Activated naive CD4-positive, alpha-beta T cell treated with anti-CD3 and anti-CD28 coated beads for 36 hours (primary cell): ENCODE data around the gene CCDC146. TPM values are rescaled to one million over a fixed set of nuclear protein-coding genes. Genes with fewer than 3 reads are reported as not detected.
"Not testable (repeated sequence)": the region's sequence is repeated elsewhere in the genome, so short reads cannot be mapped to it uniquely, and the experiment has no call there.

Experiments
- CTCF ChIA-PET: fragments of 350-600 bp; sonication (Branson Sonifier 250); formaldehyde crosslinking; loops from one replicate; lab custom pipeline; 2021; ENCODE audit warnings: antibody characterized with exemption; lab: Charles Lee
- DNase-seq: peaks from one replicate; pipeline ENCODE4 v3.0.0-alpha.2; 2020
- H3K27ac Mint-ChIP-seq: one replicate; pipeline ENCODE4 v1.8.0; 2021; ENCODE audit warnings: mild to moderate bottlenecking, mixed read lengths
- H3K27me3 Mint-ChIP-seq: one replicate; pipeline ENCODE4 v1.8.0; 2021; ENCODE audit warnings: low read depth, mixed read lengths
- H3K36me3 Mint-ChIP-seq: one replicate; pipeline ENCODE4 v1.8.0; 2021; ENCODE audit warnings: low read depth, mixed read lengths
- H3K4me1 Mint-ChIP-seq: one replicate; pipeline ENCODE4 v1.8.0; 2021; ENCODE audit warnings: low read depth, mixed read lengths
- H3K4me3 Mint-ChIP-seq: one replicate; pipeline ENCODE4 v1.8.0; 2021; ENCODE audit warnings: mild to moderate bottlenecking, moderate library complexity, mixed read lengths
- H3K9me3 Mint-ChIP-seq: one replicate; pipeline ENCODE4 v1.8.0; 2021; ENCODE audit warnings: mixed read lengths
- intact Hi-C: fragments of 100-400 bp; cut with micrococcal nuclease; formaldehyde crosslinking; loops from one replicate; pipeline ENCODE4 v1.15.1; 2023
- total RNA-seq, 2 experiments: library from RNA; stranded (reverse); gene quantifications; one replicate each; pipeline ENCODE4 v1.2.3, GENCODE V29; 2021

CCDC146 gene
- total RNA-seq, 2 experiments from 2014 or later, result 0.31 to 0.49 TPM

DNA sequence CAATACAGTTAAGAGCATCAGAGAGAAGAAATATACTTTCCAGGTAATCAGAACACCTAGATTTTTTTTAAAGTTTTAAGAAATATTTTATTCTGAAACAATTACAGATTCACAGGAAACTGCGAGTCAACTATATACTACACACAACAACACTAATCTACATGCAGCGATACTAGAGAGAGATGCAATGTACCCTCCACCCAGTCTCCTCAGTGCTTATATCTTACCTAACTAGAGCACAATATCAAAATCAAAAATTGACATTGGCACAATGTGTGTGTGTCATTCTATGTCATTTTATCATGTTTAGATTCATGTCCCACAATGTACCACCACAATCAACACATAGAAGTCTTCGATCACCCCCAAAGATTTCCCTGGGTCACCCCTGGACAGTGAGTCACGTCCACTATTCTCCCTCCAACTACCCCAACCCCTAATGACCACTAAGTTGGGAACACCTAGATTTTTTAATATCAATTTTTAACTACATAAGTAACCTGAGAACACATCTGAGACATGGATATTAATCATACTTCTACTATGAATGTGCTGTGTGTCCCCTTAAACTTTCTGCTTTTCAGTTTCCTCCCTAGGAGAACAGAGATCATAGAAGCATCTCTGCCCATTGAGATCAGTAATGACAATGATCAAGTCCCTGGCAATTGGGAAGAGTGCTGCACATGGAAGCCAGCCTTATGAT lies 207.2 kb downstream of the CCDC146 start:
- peak; percentile 37 for DNase-seq
- H3K27ac Mint-ChIP-seq, result peak overlapping the region; percentile 86

DNA sequence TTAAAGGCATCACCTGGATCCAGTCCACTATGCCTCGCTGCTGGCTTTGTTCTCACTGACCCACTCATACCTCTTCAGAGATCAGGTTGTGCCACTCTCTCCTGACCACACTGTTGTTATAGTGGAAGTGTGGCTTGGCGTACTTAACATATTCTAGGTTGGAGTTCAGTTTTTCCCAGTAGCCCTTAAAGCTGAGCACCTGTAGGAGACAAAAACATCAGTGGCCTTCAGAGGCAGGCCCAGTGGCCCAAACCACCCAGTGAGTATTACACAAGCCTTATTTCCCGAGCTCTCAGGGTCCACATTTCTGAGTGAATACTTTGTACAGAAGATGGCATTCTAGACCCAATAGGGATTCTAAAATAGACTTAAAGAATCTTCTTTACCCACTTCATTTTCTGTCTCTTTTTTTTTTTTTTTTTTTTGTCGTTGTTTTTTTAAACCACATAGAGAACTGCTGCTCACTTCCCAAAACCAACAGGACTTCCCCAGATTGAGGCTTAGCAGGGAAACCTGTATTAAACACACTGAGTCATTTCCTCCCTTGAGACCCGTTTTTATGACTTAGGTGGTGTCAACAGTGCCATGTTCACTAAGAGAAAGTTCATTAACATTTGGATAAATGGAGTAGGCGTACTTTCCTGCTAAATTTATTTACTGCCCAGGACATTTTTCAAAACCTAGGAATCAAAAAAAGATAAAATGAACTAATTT lies 207.9 kb downstream of the CCDC146 start:
- Mint-ChIP-seq H3K36me3 (peaks cover 2% of the 10 kb centered on the region), H3K9me3 (no peaks in the 10 kb centered on the region), H3K4me1 (peaks cover 55% of the 10 kb centered on the region), H3K27me3 (no peaks in the 10 kb centered on the region), H3K4me3 (peak overlapping the region; percentile 30), H3K27ac (peak overlapping the region; percentile 86)
- intact Hi-C loops, result loop anchor here (1.0 to 2.0 kb wide), 7 partner anchors 21 to 468 kb away; partner anchors contain the start of genes FGL2, PHTF2, PTPN12 and TMEM60
- CTCF ChIA-PET, result interaction anchor here (0.6 to 5.7 kb wide), 2 partner anchors 18 to 83 kb away, joined by 4 to 50 read pairs; no protein-coding TSS in a partner anchor
- peak; percentile 59 for DNase-seq

More for the DNA sequence above, 207.2 kb downstream of the CCDC146 start:
- no peaks in the 10 kb centered on the region for H3K27me3 Mint-ChIP-seq
- no peaks in the 10 kb centered on the region for H3K9me3 Mint-ChIP-seq
- peaks cover 55% of the 10 kb centered on the region for H3K4me1 Mint-ChIP-seq
- peak overlapping the region; percentile 30 for H3K4me3 Mint-ChIP-seq
- peaks cover 2% of the 10 kb centered on the region for H3K36me3 Mint-ChIP-seq
- CTCF ChIA-PET, result interaction anchor here (0.6 to 5.7 kb wide), 2 partner anchors 17 to 82 kb away, joined by 4 to 50 read pairs; no protein-coding TSS in a partner anchor
- intact Hi-C loops, result loop anchor here (1.0 to 2.0 kb wide), 9 partner anchors 22 to 469 kb away; partner anchors contain the start of genes FGL2, PHTF2, PTPN12 and TMEM60

- H3K27ac Mint-ChIP-seq, result no peak overlapping the region
- peaks cover 2% of the 10 kb centered on the region for H3K36me3 Mint-ChIP-seq
- H3K4me3 Mint-ChIP-seq, result no peak overlapping the region
- CTCF ChIA-PET, result interaction anchor here (0.6 to 5.7 kb wide), 19 partner anchors 11 to 207 kb away, joined by 3 to 50 read pairs (median 4); no protein-coding TSS in a partner anchor
- intact Hi-C loops, result loop anchor here (1.0 to 2.0 kb wide), 6 partner anchors 39 to 467 kb away; partner anchors contain the start of genes CCDC146, FGL2, PHTF2 and PTPN12
- H3K27me3 Mint-ChIP-seq, result no peaks in the 10 kb centered on the region
- peak; percentile 74 for DNase-seq
- H3K9me3 Mint-ChIP-seq, result no peaks in the 10 kb centered on the region
- H3K4me1 Mint-ChIP-seq, result peaks cover 44% of the 10 kb centered on the region
Measured at GRCh38 chr7:77331938-77332695, 209.7 kb downstream of the CCDC146 start.

GRCh38 chr7:77334039-77334438 lies 211.6 kb downstream of the CCDC146 start:
- H3K27me3 Mint-ChIP-seq, DNase-seq, intact Hi-C loops, H3K36me3 Mint-ChIP-seq, H3K9me3 Mint-ChIP-seq, H3K27ac Mint-ChIP-seq, H3K4me3 Mint-ChIP-seq: not testable (repeated sequence)
- CTCF ChIA-PET, result interaction anchor here (0.6 to 5.7 kb wide), 3 partner anchors 87 to 225 kb away, joined by 3 to 50 read pairs (median 5); no protein-coding TSS in a partner anchor
- peaks cover 36% of the 10 kb centered on the region for H3K4me1 Mint-ChIP-seq

- no peak overlapping the region for H3K4me3 Mint-ChIP-seq
- H3K36me3 Mint-ChIP-seq, result peaks cover 2% of the 10 kb centered on the region
- CTCF ChIA-PET, result interaction anchor here (1.0 to 5.7 kb wide), 2 partner anchors 13 to 88 kb away, joined by 4 to 50 read pairs; no protein-coding TSS in a partner anchor
- no peak overlapping the region for H3K27ac Mint-ChIP-seq
- H3K9me3 Mint-ChIP-seq, result no peaks in the 10 kb centered on the region
- intact Hi-C loops, result no loop called here
- H3K27me3 Mint-ChIP-seq, result no peaks in the 10 kb centered on the region
- no peak for DNase-seq
- H3K4me1 Mint-ChIP-seq, result peaks cover 23% of the 10 kb centered on the region
Measured at GRCh38 chr7:77335581-77335980, 213.2 kb downstream of the CCDC146 start.

- Mint-ChIP-seq H3K4me3 (no peak overlapping the region), H3K27me3 (no peaks in the 10 kb centered on the region), H3K4me1 (peaks cover 12% of the 10 kb centered on the region), H3K27ac (no peak overlapping the region), H3K36me3 (peaks cover 2% of the 10 kb centered on the region), H3K9me3 (no peaks in the 10 kb centered on the region)
- no peak for DNase-seq
- intact Hi-C loops, result no loop called here
- CTCF ChIA-PET, result no interaction called here
Measured at GRCh38 chr7:77337456-77337990, 215.1 kb downstream of the CCDC146 start.

DNA sequence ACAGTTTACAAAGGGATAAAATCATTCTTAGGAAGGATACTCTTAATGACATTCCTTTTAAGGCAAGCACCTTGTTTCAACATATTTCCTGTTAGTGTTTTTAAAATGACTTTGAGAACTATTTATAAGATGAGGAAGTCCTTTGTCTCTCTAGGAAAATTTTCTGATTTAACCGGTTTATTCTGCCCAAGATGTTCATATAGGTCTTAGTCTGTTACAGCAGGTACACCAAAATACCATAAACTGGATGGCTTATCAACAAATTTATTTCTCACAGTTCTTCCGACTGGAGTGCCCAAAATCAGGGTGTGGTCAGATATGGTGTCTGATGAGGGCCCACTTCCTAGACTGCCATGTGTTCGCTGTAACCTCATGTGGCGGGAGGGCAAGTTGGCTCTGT lies 215.8 kb downstream of the CCDC146 start:
- Mint-ChIP-seq H3K27me3 (no peaks in the 10 kb centered on the region), H3K4me3 (no peak overlapping the region), H3K27ac (no peak overlapping the region), H3K36me3 (peaks cover 2% of the 10 kb centered on the region), H3K9me3 (no peaks in the 10 kb centered on the region), H3K4me1 (peaks cover 12% of the 10 kb centered on the region)
- CTCF ChIA-PET, result no interaction called here
- intact Hi-C loops, result no loop called here
- DNase-seq, result no peak

DNA sequence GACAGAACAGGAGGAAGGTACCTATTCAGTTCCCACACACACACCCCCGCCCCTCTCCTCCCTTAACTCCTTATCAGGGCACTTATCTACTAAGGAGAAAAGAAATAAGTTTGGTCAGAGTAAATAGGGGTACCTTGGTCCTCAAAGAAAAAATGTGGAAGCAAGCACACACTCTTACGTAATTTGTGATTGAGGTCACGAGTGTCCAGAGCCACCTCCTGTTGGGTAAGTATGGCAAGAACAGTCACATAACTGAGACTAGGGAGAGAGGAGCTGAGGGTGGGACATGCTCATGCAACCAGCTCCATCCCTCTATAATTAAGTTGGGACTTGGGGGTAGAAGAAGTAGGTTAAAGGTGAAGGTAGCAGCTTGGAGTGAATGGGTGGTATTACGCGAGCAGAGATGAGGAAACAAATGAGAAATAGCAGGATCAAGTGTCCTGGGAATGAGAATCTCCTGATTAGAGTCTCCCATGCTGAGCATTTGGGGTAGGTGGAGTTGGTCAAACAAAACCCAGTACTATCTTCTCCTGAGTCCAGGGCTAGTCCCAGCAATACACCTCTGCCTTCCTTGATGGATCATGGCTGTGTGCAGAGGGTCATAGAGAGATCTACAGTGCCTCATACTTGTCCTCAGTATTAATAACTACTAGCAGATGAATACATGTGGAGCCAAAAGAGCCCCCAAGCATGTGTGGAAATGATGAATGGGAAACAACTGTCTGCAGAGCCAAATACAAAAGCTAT lies 216.6 kb downstream of the CCDC146 start:
- intact Hi-C loops, result no loop called here
- CTCF ChIA-PET, result no interaction called here
- Mint-ChIP-seq H3K4me3 (no peak overlapping the region), H3K36me3 (peaks cover 2% of the 10 kb centered on the region), H3K4me1 (peaks cover 12% of the 10 kb centered on the region), H3K27ac (no peak overlapping the region), H3K27me3 (no peaks in the 10 kb centered on the region), H3K9me3 (no peaks in the 10 kb centered on the region)
- DNase-seq, result no peak

- Mint-ChIP-seq H3K4me1 (peaks cover 12% of the 10 kb centered on the region), H3K36me3 (no peaks in the 10 kb centered on the region), H3K27ac (no peak overlapping the region), H3K4me3 (no peak overlapping the region), H3K27me3 (no peaks in the 10 kb centered on the region), H3K9me3 (no peaks in the 10 kb centered on the region)
- intact Hi-C loops, result no loop called here
- CTCF ChIA-PET, result no interaction called here
- DNase-seq, result no peak
Measured at GRCh38 chr7:77339726-77340125, 217.3 kb downstream of the CCDC146 start.
